NOMO-1 treated with dmso at 0.1 percent for 144 hours (cell line): ENCODE measurements around the gene TSEN15.

Source experiments
- DNase-seq: peaks from one replicate; lab custom pipeline; 2025; ENCODE audit not compliant: unreplicated experiment; lab: John Stamatoyannopoulos, UW

The TSEN15 gene

DNA sequence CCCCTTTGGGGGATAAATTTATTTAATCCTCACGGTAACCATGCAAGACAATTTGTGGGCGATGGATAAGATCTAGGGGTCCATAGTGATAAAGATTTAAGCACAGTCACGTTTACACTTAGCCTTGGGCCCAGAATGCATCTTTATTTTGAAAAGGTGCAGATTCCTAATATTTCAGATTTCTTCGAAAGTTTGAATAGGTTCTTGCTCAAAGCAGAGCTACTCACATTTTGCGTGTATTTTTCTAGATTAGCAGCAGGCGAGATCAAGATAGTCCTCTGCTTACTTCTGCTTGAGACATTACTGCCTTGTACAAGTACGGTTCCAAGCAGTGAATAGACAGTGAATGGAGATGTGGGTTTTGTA, 647 bp downstream of the TSEN15 start:
- DNase-seq: no peak

DNA sequence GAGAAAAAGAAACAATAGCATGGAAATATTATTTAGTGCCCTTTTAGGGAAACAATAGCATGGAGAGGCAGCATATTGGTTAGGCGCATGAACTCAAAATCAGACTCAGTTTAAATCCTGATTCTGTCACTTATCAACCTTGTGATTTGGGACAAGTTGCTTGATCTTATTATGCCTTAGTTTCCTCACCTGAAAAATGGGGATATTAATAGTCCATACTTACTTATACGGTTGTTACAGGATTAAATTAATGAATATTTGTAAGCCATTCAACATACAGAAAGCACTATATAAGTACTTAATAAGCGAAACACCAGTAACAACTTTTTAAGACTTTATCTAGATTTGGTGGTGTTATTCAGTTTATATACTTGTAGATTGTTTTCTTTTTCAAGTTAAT, 1.2 kb downstream of the TSEN15 start:
- DNase-seq: no peak

DNA sequence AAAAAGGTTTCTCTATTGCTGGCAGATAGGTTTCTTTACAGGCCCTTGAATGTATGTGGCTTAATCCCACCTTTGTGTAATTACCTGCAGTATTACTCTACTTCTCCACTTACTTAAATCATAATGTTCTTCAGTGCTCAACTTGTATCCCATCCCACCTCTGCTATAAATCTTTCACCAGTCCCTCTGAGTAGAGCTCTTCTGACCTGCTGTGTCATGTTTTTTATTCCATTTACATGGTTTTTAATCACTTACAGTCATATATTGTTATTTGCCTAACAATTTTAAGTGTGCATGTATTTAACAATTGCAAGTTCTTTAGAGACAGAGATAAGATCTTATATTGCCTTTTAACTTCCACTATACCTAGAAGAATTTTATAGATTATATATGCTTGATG, 2.4 kb downstream of the TSEN15 start:
- no peak for DNase-seq

DNA sequence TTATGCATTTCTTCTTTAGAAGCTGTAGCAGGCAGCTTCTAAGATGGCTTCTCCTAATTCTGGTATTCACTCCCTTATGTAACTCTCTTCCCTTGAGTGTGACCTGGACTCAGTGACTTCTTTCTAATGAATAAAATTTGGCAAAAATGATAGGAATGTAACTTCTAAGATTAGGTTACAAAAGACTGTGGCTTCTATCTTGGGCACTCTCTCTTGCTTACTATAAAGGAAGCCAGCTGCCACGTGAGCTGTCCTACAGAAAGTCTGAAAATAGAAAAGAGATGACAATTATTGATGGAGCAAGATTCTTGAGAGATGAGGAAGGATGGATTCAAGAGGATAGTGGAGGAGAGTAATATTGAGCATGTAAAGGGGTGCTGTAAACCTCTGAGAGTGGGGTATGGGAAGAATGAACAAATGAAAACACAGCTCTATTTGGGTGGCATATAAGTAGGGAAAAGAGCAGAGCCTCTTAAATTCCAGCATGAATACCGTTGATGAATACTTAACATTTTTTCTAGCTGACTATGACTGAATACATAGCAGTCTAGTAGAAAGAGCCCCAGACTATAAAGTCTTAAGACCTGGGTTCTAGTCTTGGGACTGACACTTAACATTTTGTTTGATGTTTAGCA, 5.5 kb downstream of the TSEN15 start:
- no peak for DNase-seq

DNA sequence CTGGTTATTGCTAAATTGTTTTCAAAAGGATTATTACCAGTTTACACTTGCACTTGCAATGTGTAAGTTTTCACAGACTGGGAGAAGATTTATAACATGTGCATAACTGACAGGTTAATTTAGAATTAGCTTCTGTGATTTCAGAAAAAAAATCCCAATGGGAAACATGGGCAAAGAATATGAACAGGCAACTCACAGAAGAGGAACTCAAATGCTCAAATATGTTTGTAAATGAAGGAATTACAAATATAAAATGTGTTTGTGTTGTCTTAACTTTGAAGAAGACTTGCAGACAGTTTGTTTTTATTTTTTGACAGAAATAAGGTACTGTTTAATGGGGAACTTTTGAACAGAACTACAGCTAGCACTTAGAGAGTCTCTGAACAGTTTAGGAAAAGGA, 8.4 kb downstream of the TSEN15 start:
- DNase-seq: no peak

DNA sequence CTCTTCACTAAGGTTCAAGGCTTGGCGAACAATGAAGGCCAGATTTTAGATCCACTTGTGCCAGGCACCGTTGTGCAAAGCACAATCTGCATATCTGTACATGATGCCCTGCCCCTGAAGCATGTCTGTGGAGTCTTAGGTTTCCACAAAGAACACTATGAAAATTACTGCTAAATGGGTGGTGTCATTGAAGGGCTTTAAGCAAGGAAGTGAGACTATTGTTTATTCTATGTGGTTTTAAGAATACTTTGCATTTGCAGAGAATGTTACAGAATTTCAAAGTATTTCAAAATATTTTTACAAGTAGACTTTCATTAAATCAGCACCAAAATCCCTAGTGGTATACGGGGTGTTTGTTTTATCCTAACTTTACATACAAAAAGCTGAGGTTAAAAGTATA, 8.8 kb downstream of the TSEN15 start:
- no peak for DNase-seq

DNA sequence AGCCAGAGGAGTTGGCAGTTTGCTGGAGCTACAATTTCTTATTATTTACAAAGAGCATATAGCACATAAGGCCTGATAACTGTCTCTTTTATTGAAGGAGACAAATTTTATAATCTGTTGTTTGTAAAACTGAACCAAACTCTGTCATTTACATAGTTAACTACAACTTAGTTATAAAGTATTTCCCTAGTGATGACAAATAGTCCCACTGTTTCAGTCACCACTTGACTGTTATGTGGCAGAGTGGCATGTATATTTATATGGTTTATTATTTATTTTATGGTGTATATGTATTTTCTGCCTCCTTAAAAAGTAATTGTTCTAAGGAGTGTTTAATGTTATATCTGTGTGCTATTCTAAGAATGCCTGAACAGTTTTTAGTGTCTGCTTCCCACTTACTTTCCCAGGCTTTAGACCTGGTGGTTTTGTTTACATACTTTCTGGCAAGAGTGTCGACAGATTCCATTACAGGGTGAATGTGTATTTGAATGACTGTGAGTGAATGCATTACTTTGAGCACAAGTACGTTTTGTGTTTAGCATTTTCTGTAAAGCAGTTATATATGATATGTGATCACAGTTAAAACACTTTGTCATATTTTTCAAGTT, 10.0 kb downstream of the TSEN15 start:
- DNase-seq: no peak

DNA sequence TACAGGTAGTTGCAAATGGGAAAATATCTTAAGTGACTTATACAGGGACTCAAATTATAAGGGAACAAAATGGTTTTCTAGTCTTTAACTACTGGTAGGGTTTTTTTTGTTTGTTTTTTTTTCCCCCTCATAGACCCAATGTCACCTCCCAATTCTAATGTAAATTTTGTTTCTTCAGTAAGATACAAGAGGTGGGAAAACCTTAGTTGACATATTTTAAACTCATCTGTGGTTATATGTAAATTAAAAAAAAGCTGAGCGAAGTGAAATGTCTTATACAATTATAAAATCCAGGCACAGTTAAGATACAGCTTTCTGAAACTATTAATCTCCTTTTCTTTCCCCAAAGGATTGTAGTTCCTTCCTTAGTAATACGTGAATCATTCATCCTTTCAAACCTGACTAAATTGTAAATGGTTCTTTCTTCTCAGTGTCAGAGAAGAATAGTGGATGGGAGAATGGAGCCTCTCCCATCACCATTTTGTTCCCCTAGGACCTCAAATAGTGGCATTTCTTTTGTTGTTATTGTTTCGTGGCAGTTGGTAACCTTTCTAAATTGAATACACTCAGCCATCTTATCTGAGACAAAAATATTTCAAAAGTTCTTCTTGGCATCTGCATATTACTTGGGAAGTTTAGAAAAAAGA, 11.2 kb downstream of the TSEN15 start:
- DNase-seq: no peak

DNA sequence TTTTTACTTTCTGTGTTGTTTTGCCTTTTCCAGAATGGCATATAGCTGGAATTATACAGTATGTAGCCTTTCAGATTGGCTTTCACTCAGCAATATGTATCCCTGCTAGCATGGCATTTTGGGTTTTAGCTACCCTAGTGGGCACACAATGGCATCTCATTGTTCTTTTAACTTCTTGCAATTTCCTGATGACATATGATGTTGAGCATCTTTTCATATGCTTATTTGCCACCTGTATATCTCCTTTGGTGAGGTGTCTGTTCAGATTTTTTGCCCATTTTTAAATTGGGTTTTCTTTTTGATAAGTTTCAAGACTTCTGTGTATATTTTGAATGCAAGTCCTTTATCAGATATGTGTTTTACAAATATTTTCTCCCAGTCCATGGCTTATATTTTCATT, 14.0 kb downstream of the TSEN15 start:
- no peak for DNase-seq

DNA sequence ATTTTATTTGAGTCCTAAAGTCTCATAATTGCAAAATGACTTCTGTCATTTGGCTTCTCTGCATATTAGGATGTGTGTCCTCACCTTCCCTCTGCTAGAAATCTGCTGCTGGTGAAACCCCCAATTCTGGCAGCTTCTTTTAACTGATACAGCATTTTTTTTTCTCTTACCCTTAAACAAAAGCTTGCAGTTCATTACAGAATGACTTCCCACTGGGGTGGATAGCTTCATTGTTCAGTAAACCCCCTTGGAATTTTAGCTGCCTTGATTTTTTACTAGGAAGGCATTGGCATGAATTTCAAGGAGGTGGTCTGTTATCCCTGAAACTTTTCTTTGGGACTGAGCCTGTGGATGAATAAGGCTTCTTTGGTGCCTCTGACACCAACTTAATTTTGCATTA, 16.8 kb downstream of the TSEN15 start:
- DNase-seq: no peak

DNA sequence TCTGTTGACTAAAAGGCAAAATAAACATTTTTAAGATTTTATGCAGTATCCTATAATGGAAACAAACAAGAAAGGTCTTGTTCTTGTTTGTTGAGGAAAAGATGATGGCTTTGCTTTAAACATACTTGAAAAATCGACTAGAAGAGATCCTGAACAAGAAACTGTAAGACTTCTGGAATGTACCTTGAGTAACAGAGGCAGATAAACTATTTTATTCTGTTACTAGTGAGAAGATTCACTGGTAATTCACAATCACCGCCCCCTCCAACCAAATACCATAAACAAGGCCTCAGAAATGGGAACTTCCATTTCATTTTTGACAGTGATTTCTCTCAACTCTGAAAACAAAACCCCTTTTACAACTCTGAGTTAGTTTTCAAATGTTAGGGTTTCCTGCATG, 18.1 kb downstream of the TSEN15 start:
- DNase-seq: no peak

DNA sequence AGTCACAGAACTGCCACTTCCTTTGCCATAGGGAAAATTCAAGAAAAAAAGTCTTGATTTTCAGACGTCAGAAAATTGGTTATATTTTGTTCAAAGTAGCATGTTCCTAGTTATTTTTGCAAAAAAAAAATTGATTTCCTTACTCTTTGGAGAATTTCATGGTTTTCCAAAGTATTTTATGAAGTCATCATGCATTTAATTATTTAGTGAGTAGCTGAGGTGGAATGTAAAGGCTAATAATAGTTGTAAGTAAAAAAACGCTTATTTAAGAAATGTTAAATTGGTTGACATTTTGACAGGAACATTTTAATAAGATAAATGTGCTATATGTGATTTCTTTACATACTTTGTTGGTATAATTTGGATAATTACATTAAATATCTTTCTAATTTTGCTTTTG, 20.8 kb downstream of the TSEN15 start:
- DNase-seq: no peak

DNA sequence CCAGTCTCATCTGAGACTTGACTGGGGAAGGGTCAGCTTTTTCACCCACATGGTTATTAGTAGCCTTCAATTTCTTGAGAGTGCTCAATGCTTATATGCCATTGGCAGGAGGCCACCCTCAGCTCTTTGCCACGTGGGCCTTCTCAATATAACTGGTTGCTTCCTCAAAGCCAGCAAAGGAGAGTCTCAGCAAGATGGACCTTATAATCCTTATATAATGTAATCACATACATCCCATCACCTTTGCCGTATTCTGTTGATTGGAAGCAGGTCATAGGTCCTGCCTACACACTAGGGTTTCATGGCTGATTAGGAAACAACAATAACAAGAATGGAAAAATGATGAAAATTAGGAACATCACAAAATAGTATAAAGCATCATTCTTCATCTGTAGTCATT, 22.9 kb downstream of the TSEN15 start:
- DNase-seq: no peak

DNA sequence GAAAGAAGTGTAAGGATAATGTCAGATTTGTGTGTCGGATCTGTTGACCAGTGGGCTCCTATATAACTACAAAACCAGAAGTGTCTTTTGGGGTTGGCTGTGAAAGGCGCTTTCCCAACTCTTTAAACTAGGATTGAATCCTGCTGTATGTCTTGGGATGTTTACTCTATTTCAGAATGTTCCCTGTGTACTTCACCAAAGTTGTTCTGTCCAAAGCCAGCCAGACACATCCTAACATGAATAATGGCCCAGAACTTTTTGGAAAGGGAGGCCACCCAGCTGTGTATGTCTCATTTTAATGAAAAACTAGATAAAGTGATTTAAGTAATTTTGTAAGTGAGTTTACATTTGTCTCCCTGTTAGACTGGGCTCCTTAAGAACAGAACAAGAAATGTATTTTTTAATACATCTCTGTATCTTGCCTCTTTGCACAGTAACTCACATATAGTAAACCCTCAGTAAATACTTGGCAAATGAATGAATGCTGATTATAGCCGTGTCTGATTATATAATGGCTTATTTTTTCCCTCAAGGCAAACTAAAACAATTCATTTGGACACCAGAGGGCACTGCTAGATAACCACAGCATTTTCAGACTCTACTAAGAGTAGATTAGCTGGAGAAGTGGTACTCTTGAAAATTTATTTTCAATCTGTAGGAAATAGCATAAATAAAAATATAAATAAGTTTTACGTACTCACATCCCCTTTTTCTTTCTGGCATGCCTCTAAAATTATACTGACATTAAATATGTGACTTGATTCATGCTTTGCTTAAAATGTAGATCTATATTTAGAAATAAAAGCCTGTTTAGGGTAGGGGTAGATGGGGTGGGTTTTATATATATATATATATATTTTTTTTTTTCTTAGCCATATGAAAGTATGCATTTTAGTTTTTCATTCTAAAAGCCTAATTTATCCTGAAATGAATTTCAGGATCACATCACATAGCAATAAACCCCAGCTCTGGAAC, 23.8 kb downstream of the TSEN15 start:
- no peak for DNase-seq

DNA sequence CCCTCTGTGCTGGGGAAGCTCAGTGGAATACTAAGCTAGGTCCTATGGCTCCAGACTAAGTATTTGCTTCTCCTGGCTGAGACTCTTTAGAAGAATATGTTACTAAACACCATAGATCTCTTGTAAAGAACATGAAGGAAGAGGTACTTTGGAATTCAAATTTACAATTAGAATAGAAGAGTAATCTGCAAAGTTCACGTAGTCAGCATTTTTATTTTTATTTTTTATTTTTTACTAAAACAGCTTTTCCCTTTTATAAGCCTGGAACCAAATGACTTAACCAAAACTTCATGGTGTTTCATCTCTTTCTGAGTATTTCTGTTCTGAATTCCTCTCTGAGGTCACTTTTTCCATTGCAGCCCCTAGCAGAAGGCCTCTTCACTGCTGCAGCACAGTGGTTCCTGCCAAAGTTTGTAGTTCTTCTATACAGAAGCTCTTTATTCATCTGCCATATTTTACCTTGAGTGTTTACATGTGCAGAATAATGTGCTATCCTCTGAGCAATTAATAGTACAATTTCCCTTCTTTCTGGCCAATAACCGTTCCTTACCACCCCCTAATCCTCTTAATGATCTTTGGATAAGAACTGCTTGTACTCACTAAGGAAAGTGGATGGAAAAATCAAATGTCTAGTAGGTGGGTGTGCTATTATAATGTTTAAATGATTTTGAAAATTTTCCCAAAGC, 27.2 kb downstream of the TSEN15 start:
- DNase-seq: no peak

DNA sequence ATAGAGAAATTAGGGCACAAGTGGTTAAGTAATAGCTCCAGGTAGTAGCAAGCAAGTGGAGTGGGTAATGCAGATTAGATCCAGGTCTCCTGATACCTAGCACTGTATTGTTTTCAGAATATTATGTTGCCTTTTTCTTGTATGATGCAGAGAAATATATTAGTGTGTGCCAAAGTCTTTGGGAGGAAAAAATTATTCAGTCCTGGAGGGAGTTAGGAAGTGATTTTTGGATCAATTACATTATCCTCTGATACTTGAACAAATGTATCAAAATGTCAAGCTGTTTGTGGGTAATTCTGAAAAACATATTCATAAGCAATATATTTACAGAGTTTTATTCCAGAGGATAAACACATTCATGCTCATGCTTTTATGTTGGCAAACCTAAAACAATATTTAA, 28.8 kb downstream of the TSEN15 start:
- no peak for DNase-seq

DNA sequence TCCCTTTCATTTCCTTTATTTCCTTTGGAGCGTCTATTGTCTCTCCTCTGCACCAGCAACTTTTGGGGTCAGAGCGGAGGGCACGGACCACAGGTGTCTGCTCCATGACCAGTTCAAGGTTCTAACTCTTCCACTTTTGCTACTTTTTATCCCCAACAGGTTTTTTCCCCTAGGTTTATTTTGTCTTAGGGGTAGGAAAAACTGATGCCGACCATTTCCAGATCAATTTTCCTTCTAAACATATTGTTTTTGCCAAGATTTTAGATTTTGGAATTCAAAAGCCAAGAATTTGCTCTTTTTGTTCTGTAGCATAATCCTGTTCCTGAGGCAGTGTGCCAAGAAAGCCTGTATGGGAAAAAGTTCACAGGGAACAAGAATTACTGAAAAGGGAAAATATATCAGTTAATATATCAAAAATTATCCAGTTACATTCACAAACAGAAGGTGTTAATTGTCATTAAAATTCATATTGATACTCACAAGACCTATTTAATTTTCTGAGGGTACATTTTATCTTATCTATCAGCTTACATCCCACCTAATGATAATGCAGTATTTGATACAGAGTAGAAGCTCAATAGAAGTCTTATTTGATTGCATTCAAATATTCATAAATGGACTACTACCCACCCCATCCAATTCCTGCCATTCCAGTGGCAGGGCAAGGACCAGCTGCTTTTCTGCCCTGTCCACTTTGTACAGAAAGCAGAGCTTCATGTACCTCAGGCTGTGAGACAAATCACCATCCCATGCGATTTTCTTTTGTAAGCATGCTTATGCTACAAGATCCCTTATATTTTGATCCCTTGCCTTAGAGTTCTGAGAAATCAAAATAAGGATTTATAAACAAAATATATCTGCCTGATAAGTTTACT, 31.2 kb downstream of the TSEN15 start:
- no peak for DNase-seq

DNA sequence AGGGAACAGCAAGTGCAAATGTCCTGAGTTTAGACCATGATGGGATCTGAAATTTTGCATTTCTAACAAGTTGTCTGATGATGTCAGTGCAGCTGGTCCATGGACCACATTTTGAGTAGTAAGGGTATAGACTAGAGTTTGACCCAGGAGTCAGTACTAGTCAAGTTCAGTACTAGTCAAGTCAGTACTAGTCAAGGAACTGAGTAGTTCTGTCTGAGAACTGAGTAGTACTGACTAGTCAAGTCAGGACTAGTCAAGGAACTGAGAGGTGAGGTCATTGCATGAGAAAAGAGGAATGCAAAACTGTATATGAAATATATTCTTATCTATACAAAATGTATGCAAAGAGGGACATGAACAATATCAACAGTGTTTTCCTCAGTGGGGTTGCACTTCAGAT, 34.1 kb downstream of the TSEN15 start:
- no peak for DNase-seq

DNA sequence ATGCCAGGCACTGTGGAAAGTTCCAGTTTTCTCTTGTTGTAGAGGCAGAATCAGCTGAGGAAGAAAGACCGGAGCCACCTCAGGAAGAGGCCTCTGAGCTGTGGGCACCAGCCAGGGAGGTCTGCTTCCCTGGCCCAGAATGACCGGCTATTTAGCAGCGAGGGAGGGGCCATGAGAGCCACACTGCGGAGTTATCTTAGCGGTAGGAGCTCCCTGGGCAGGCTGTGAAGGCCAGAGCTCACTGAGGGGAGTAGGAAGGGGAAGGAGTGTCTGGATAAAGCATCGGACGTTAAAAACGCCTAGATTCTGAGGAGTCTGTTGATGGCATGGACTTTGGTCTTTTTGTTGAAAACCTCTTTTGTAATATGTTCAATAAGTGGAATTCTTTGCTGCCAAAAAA, 36.5 kb downstream of the TSEN15 start:
- DNase-seq: no peak

DNA sequence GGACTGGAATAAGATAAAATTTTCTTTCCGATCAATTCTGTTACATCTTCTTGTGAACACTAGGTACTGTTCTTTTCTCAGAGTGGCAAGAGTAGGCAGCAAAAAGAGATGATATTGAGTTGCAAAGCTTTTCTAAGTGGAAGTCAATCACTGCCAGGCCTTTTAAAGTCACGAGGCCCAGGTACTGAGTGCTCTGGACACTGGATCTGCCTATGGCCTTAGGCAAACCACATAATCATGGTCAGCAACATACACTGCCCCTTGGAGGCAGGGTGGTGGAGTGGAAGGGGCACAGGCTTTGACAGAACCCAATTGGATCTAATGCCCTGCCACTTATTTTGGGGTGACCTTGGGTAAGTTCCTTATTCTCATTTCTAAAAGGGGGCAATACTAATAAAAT, 41.5 kb downstream of the TSEN15 start:
- DNase-seq: no peak
